SK-N-DZ (cell line): ENCODE measurements around the gene UBL7.

Experiments
- small RNA-seq, 2 experiments: library from RNA; depleted of rRNA; stranded (forward); fragments of <200 nt; gene quantifications; one replicate each; pipeline ENCODE3, GENCODE V24; 2014

The UBL7 gene

Small RNA genes lying within 50 kb of the gene (small RNA-seq; reads per million reads assigned to genes)
- gene MIR6881 (0 reads per million in 2 experiments), gene RF00591 (0 reads per million in 2 experiments)
